ENCODE measurements around the gene CIAO3.
A peak's percentile ranks its signal among the peaks of the same experiment; 100 is the strongest.

The CIAO3 gene

GRCh38 chr16:679814-680624 lies 60.8 kb downstream of the CIAO3 start, which contains the start of gene STUB1 (continued):
- no peak for TF ChIP-seq PRDM2 (tag by site-specific recombination; IDR thresholded peaks at IDR 0.05; ENCODE audit: borderline replicate concordance)
- no peak for TF ChIP-seq ZNF560 (tag by site-specific recombination; IDR thresholded peaks at IDR 0.05; ENCODE audit: borderline replicate concordance)
- TF ChIP-seq ZSCAN5A (tag by site-specific recombination; IDR thresholded peaks at IDR 0.05) = peak; percentile 91
- peak; percentile 48 for TF ChIP-seq SP7 (tag by site-specific recombination; IDR thresholded peaks at IDR 0.05)
- no peak for TF ChIP-seq ZNF266 (tag by site-specific recombination; IDR thresholded peaks at IDR 0.05; ENCODE audit: low read depth)
- TF ChIP-seq ZNF518A (tag by site-specific recombination; conservative IDR thresholded peaks at IDR 0.05; ENCODE audit: low read depth) = no peak
- TF ChIP-seq WT1 (tag by site-specific recombination; IDR thresholded peaks at IDR 0.05) = peak; percentile 19; the same call in 1 of the 2 replicates
- peak; percentile 67 for TF ChIP-seq ZBTB6 (tag by site-specific recombination; IDR thresholded peaks at IDR 0.05)
- peak; percentile 70 for TF ChIP-seq KLF8 (tag by site-specific recombination; IDR thresholded peaks at IDR 0.05)
- TF ChIP-seq KLF16 (tag by site-specific recombination; IDR thresholded peaks at IDR 0.05) = peak; percentile 75
- no peak for TF ChIP-seq TRIM28 (IDR thresholded peaks at IDR 0.05; ENCODE audit: borderline replicate concordance, low read length)
- peak; percentile 79 for TF ChIP-seq ZBTB8A (tag by site-specific recombination; IDR thresholded peaks at IDR 0.05)
- peak; percentile 53; the same call in 1 of the 2 replicates for TF ChIP-seq GLIS1 (tag by site-specific recombination; IDR thresholded peaks at IDR 0.05)
- TF ChIP-seq HOXD13 (CRISPR knock-in tag; IDR thresholded peaks at IDR 0.05; ENCODE audit: borderline replicate concordance) = no peak
- TF ChIP-seq ZNF19 (tag by site-specific recombination; IDR thresholded peaks at IDR 0.05; ENCODE audit: low read depth) = no peak
- TF ChIP-seq ZNF391 (tag by site-specific recombination; IDR thresholded peaks at IDR 0.05; ENCODE audit: borderline replicate concordance, low read depth) = peak; percentile 71; the same call in 1 of the 2 replicates
- no peak for TF ChIP-seq REPIN1 (tag by site-specific recombination; IDR thresholded peaks at IDR 0.05; ENCODE audit: low read depth)
- TF ChIP-seq, protein P1, sequence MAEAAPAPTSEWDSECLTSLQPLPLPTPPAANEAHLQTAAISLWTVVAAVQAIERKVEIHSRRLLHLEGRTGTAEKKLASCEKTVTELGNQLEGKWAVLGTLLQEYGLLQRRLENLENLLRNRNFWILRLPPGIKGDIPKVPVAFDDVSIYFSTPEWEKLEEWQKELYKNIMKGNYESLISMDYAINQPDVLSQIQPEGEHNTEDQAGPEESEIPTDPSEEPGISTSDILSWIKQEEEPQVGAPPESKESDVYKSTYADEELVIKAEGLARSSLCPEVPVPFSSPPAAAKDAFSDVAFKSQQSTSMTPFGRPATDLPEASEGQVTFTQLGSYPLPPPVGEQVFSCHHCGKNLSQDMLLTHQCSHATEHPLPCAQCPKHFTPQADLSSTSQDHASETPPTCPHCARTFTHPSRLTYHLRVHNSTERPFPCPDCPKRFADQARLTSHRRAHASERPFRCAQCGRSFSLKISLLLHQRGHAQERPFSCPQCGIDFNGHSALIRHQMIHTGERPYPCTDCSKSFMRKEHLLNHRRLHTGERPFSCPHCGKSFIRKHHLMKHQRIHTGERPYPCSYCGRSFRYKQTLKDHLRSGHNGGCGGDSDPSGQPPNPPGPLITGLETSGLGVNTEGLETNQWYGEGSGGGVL (tag by site-specific recombination; IDR thresholded peaks at IDR 0.05) = 0 out of 2 replicates have a peak, but pooled peaks have one; percentile 34
- TF ChIP-seq ZSCAN23 (tag by site-specific recombination; IDR thresholded peaks at IDR 0.05) = peak; percentile 30; the same call in 1 of the 2 replicates
- TF ChIP-seq KLF7 (tag by site-specific recombination; IDR thresholded peaks at IDR 0.05; ENCODE audit: borderline replicate concordance) = 0 out of 2 replicates have a peak, but pooled peaks have one; percentile 24
- TF ChIP-seq ZXDB (tag by site-specific recombination; IDR thresholded peaks at IDR 0.05) = peak; percentile 49
- no peak for TF ChIP-seq ZNF473 (tag by site-specific recombination; IDR thresholded peaks at IDR 0.05)
- TF ChIP-seq ZNF629 (tag by site-specific recombination; IDR thresholded peaks at IDR 0.05) = no peak
